Progenitor cell of endocrine pancreas (in vitro differentiated cells): ENCODE data around the gene SMARCB1. TPM values are rescaled to one million over a fixed set of nuclear protein-coding genes. Genes with fewer than 3 reads are reported as not detected.

ENCODE experiments used
- DNase-seq: peaks from one replicate; pipeline ENCODE4 v3.0.0; 2021; ENCODE audit warnings: low spot score; ENCODE audit not compliant: unreplicated experiment
- H3K27ac Mint-ChIP-seq: 2 replicates; pipeline ENCODE4 v1.8.0; 2021; ENCODE audit warnings: mild to moderate bottlenecking, moderate library complexity, mixed read lengths
- H3K27me3 Mint-ChIP-seq: 2 replicates; pipeline ENCODE4 v1.8.0; 2021; ENCODE audit warnings: mixed read lengths
- H3K36me3 Mint-ChIP-seq: 2 replicates; pipeline ENCODE4 v1.8.0; 2022; ENCODE audit warnings: mixed read lengths; ENCODE audit not compliant: insufficient read depth
- H3K4me1 Mint-ChIP-seq: 2 replicates; pipeline ENCODE4 v1.8.0; 2021; ENCODE audit warnings: low read depth, mixed read lengths
- H3K4me3 Mint-ChIP-seq: 2 replicates; pipeline ENCODE4 v1.8.0; 2021; ENCODE audit warnings: low read depth, mild to moderate bottlenecking, moderate library complexity, mixed read lengths
- H3K9me3 Mint-ChIP-seq: 2 replicates; pipeline ENCODE4 v1.8.0; 2021; ENCODE audit warnings: low read depth, mixed read lengths
- CTCF ChIP-seq: fragments of 200-600 bp; sonication (generic); IDR thresholded peaks from one replicate; pipeline ENCODE4 v1.5.0; 2021; ENCODE audit warnings: antibody characterized with exemption, mild to moderate bottlenecking; ENCODE audit not compliant: unreplicated experiment
- total RNA-seq: library from RNA; stranded (reverse); gene quantifications from 2 replicates; pipeline ENCODE4 v1.2.1, GENCODE V29; 2021

Gene SMARCB1
- total RNA-seq, 1 donor from 2014 or later, result 195 TPM

- H3K36me3 Mint-ChIP-seq, result peaks cover 8% of the 10 kb centered on the region
- H3K4me1 Mint-ChIP-seq, result peaks cover 8% of the 10 kb centered on the region
- H3K27me3 Mint-ChIP-seq, result peaks cover 26% of the 10 kb centered on the region
- no peak for DNase-seq
- peak overlapping the region; percentile 81 for H3K27ac Mint-ChIP-seq
- TF ChIP-seq CTCF, result no peak
- no peak overlapping the region for H3K4me3 Mint-ChIP-seq
- no peaks in the 10 kb centered on the region for H3K9me3 Mint-ChIP-seq
Measured at GRCh38 chr22:23840026-23840425, 53.3 kb downstream of the SMARCB1 start.

- Mint-ChIP-seq H3K27me3 (peaks cover 26% of the 10 kb centered on the region), H3K4me3 (no peak overlapping the region), H3K36me3 (peaks cover 4% of the 10 kb centered on the region), H3K27ac (no peak overlapping the region), H3K9me3 (no peaks in the 10 kb centered on the region), H3K4me1 (peaks cover 8% of the 10 kb centered on the region)
- TF ChIP-seq CTCF, result no peak
- DNase-seq, result no peak
Measured at GRCh38 chr22:23841292-23841691, 54.5 kb downstream of the SMARCB1 start.

- DNase-seq, result no peak
- H3K36me3 Mint-ChIP-seq, result peaks cover 4% of the 10 kb centered on the region
- peaks cover 26% of the 10 kb centered on the region for H3K27me3 Mint-ChIP-seq
- TF ChIP-seq CTCF, result no peak
- H3K27ac Mint-ChIP-seq, result no peak overlapping the region
- peaks cover 8% of the 10 kb centered on the region for H3K4me1 Mint-ChIP-seq
- H3K9me3 Mint-ChIP-seq, result no peaks in the 10 kb centered on the region
- no peak overlapping the region for H3K4me3 Mint-ChIP-seq
Measured at GRCh38 chr22:23841736-23842445, 55.1 kb downstream of the SMARCB1 start.

GRCh38 chr22:23842599-23842998, 55.8 kb downstream of the SMARCB1 start:
- no peak for DNase-seq
- no peaks in the 10 kb centered on the region for H3K9me3 Mint-ChIP-seq
- H3K36me3 Mint-ChIP-seq, result peaks cover 4% of the 10 kb centered on the region
- no peak overlapping the region for H3K4me3 Mint-ChIP-seq
- H3K27ac Mint-ChIP-seq, result no peak overlapping the region
- peaks cover 8% of the 10 kb centered on the region for H3K4me1 Mint-ChIP-seq
- H3K27me3 Mint-ChIP-seq, result peaks cover 26% of the 10 kb centered on the region
- no peak for TF ChIP-seq CTCF

GRCh38 chr22:23844739-23845202, 58.0 kb downstream of the SMARCB1 start:
- H3K4me3 Mint-ChIP-seq, result no peak overlapping the region
- no peaks in the 10 kb centered on the region for H3K9me3 Mint-ChIP-seq
- no peak for DNase-seq
- H3K36me3 Mint-ChIP-seq, result no peaks in the 10 kb centered on the region
- no peak for TF ChIP-seq CTCF
- peak overlapping the region; percentile 76 for H3K27ac Mint-ChIP-seq
- peaks cover 17% of the 10 kb centered on the region for H3K27me3 Mint-ChIP-seq
- H3K4me1 Mint-ChIP-seq, result peaks cover 4% of the 10 kb centered on the region
